Mesothelial cell of epicardium (in vitro differentiated cells): Measurements from ENCODE around the gene DIAPH3. TPM values are rescaled to one million over a fixed set of nuclear protein-coding genes. Genes with fewer than 3 reads are reported as not detected.

Experiments
- DNase-seq, 2 experiments: peaks; one replicate each; pipeline ENCODE4 v3.0.0; 2021; ENCODE audit warnings: low spot score in 2 of 2; ENCODE audit not compliant: unreplicated experiment in 2 of 2
- H3K27ac Mint-ChIP-seq: 2 replicates; pipeline ENCODE4 v1.8.0; 2021; ENCODE audit warnings: mixed read lengths
- H3K27me3 Mint-ChIP-seq: 2 replicates; pipeline ENCODE4 v1.8.0; 2021; ENCODE audit warnings: low read depth, mixed read lengths
- H3K36me3 Mint-ChIP-seq: 2 replicates; pipeline ENCODE4 v1.8.0; 2021; ENCODE audit warnings: mixed read lengths
- H3K4me1 Mint-ChIP-seq: 2 replicates; pipeline ENCODE4 v1.8.0; 2021; ENCODE audit warnings: mixed read lengths
- H3K4me3 Mint-ChIP-seq: 2 replicates; pipeline ENCODE4 v1.8.0; 2021; ENCODE audit warnings: mild to moderate bottlenecking, moderate library complexity, mixed read lengths
- H3K9me3 Mint-ChIP-seq: 2 replicates; pipeline ENCODE4 v1.8.0; 2021; ENCODE audit warnings: mixed read lengths
- total RNA-seq: library from RNA; stranded (reverse); gene quantifications from 3 replicates; pipeline ENCODE4 v1.2.1, GENCODE V29; 2021
- TF ChIP-seq, protein P1 (sequence below): fragments of 200-600 bp; sonication (generic); IDR thresholded peaks from one replicate; pipeline ENCODE4 v1.5.0; 2021; ENCODE audit warnings: antibody characterized with exemption; ENCODE audit not compliant: unreplicated experiment

DIAPH3 gene
- total RNA-seq, 1 donor from 2014 or later = 16.8 TPM

DNA sequence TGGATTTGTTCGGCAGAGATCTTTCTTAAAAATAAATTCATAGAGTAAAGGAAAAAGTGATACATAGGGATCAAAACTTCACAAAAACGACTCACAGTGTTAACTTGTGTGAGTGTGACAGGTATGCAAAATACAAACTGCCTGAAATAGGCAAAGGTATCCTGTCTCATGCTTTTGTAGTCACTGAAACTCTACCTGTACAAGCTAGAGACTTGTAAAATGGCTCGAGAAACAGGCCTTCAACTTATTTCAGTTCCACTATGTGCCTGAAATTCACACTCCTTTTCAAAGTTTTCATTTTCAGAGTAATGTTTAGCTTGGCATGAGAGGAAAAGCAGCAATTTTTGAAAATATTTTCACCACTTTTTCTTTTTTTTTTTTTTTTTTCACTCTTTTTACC is 290.4 kb downstream of the DIAPH3 start:
- Mint-ChIP-seq H3K27ac (peak overlapping the region; percentile 78), H3K9me3 (peaks cover 9% of the 10 kb centered on the region), H3K36me3 (peaks cover 7% of the 10 kb centered on the region), H3K27me3 (no peaks in the 10 kb centered on the region), H3K4me3 (no peak overlapping the region), H3K4me1 (peaks cover 45% of the 10 kb centered on the region)
- DNase-seq = no peak
- TF ChIP-seq, protein P1, sequence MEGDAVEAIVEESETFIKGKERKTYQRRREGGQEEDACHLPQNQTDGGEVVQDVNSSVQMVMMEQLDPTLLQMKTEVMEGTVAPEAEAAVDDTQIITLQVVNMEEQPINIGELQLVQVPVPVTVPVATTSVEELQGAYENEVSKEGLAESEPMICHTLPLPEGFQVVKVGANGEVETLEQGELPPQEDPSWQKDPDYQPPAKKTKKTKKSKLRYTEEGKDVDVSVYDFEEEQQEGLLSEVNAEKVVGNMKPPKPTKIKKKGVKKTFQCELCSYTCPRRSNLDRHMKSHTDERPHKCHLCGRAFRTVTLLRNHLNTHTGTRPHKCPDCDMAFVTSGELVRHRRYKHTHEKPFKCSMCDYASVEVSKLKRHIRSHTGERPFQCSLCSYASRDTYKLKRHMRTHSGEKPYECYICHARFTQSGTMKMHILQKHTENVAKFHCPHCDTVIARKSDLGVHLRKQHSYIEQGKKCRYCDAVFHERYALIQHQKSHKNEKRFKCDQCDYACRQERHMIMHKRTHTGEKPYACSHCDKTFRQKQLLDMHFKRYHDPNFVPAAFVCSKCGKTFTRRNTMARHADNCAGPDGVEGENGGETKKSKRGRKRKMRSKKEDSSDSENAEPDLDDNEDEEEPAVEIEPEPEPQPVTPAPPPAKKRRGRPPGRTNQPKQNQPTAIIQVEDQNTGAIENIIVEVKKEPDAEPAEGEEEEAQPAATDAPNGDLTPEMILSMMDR = no peak

DNA sequence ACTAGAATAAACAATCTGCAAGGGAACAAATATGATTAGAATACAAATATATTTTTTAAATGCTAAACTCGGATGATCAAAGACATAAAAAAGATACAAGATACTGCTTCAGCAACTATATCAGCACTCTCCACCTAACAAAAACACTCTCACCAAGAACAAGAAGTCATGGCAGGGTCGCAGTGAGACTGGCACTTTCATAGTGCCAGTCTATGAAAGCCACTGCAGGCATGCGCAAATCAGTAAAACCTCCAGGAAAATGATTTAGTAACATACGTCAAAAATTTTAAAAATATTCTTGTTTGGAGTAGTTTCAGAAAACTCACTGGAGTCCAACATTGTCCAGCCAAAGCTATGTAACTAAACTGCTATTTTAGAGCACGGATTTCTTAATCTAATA is 295.9 kb downstream of the DIAPH3 start:
- Mint-ChIP-seq H3K27me3 (no peaks in the 10 kb centered on the region), H3K36me3 (peaks cover 4% of the 10 kb centered on the region), H3K9me3 (peaks cover 9% of the 10 kb centered on the region), H3K27ac (peak overlapping the region; percentile 79), H3K4me1 (peaks cover 32% of the 10 kb centered on the region), H3K4me3 (no peak overlapping the region)
- no peak for DNase-seq
- TF ChIP-seq, protein P1 = no peak

DNA sequence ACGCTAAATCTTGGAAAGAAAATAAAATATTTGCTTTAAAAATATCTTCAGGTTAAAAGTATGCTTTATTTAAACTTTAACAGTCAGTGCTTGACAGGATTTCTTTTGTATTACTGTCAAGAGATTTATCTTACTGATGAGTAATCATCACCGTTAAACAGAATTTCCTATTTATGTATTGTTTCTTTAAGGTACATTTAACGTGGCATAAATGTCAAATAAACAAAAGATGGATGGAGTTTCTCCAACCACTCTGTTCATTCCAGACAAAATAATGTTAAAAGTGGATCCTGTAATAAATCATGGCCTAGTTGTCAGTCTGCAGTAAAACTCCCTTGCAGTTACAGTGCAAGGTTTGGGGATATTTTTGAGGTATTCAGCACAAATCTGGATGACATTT is 298.3 kb downstream of the DIAPH3 start:
- H3K9me3 Mint-ChIP-seq = no peaks in the 10 kb centered on the region
- H3K4me1 Mint-ChIP-seq = peaks cover 47% of the 10 kb centered on the region
- H3K36me3 Mint-ChIP-seq = no peaks in the 10 kb centered on the region
- no peak overlapping the region for H3K4me3 Mint-ChIP-seq
- no peak overlapping the region for H3K27ac Mint-ChIP-seq
- TF ChIP-seq, protein P1 = no peak
- no peaks in the 10 kb centered on the region for H3K27me3 Mint-ChIP-seq
- no peak for DNase-seq

DNA sequence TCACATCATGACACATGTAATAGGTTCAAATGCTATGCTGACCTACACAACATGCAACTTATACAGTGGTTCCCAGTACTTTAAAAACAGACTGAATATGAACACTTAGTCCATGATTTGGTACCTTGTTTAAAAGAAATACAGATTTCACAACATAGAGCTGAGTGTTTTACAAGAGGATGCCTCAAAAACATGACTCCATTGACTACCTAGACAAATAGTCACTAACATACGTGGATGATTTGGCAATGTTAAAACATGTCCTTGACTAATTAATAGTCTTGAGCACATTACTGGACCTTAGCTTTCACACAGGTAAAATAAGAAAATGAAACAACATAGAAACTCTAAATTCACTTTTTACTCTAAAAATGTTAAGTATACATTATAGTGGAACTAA is 300.1 kb downstream of the DIAPH3 start:
- Mint-ChIP-seq H3K27ac (no peak overlapping the region), H3K9me3 (no peaks in the 10 kb centered on the region), H3K4me1 (peaks cover 42% of the 10 kb centered on the region), H3K27me3 (no peaks in the 10 kb centered on the region), H3K4me3 (no peak overlapping the region), H3K36me3 (peaks cover 2% of the 10 kb centered on the region)
- no peak for DNase-seq
- TF ChIP-seq, protein P1 = no peak

DNA sequence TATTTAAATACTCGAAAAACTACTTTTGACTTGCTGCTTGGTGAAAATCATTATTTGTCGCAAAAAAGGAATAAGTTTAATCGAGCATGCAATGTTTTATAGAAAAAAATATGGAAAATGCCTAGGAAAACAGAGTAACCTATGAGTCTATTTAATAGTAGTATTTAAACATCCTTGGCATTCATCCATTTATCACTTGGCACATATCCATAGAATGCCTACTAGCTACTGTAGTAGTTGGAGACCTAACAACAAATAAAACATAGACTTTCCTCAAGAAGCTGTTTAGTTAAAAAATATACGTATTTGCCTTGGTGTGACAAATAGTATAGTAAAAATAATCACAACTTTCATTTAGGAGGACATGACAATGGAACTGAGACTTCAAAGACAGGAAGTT is 302.1 kb downstream of the DIAPH3 start:
- H3K9me3 Mint-ChIP-seq = no peaks in the 10 kb centered on the region
- H3K27ac Mint-ChIP-seq = peak overlapping the region; percentile 27

More for the DNA sequence above, 302.1 kb downstream of the DIAPH3 start:
- DNase-seq = no peak
- Mint-ChIP-seq H3K4me1 (peaks cover 33% of the 10 kb centered on the region), H3K27me3 (no peaks in the 10 kb centered on the region), H3K4me3 (no peak overlapping the region), H3K36me3 (peaks cover 2% of the 10 kb centered on the region)
- TF ChIP-seq, protein P1 = no peak
